WTC11 (cell line): ENCODE measurements around the gene SOX18. TPM values are rescaled to one million over a fixed set of nuclear protein-coding genes. Genes with fewer than 3 reads are reported as not detected.

Experiments used
- ATAC-seq: fragments of 200-7000 bp; cut with Tn5 transposase; 2 replicates; pipeline ENCODE4 v1.10.0; 2021; ENCODE audit warnings: mild to moderate bottlenecking, moderate library complexity
- CTCF ChIA-PET: fragments of 300-600 bp; sonication (Branson Sonifier 250); formaldehyde crosslinking; loops from one replicate; lab custom pipeline; 2021; ENCODE audit warnings: antibody characterized with exemption; lab: Charles Lee
- POLR2A ChIA-PET: fragments of 350-600 bp; sonication (Branson Sonifier 250); formaldehyde crosslinking; loops from one replicate; lab custom pipeline; 2021; ENCODE audit warnings: antibody characterized with exemption; lab: Charles Lee
- DNase-seq: peaks from one replicate; pipeline ENCODE4 v3.0.0; 2021; ENCODE audit warnings: low spot score
- H3K27ac Mint-ChIP-seq: 2 replicates; pipeline ENCODE4 v1.8.0; 2021; ENCODE audit warnings: mixed read lengths
- H3K27me3 Mint-ChIP-seq: 2 replicates; pipeline ENCODE4 v1.8.0; 2021; ENCODE audit warnings: low read depth, mild to moderate bottlenecking, moderate library complexity, mixed read lengths
- H3K36me3 Mint-ChIP-seq: 2 replicates; pipeline ENCODE4 v1.8.0; 2021; ENCODE audit warnings: mixed read lengths
- H3K4me1 Mint-ChIP-seq: 2 replicates; pipeline ENCODE4 v1.8.0; 2022; ENCODE audit warnings: mixed read lengths
- H3K4me3 Mint-ChIP-seq: 2 replicates; pipeline ENCODE4 v1.8.0; 2021; ENCODE audit warnings: mild to moderate bottlenecking, moderate library complexity, mixed read lengths
- H3K9me3 Mint-ChIP-seq: 2 replicates; pipeline ENCODE4 v1.8.0; 2021; ENCODE audit warnings: mixed read lengths
- CBFB ChIP-seq: sonication (generic); formaldehyde crosslinking; IDR thresholded peaks from 2 replicates; pipeline ENCODE4 v1.8.1; 2022; ENCODE audit warnings: mild to moderate bottlenecking, low read depth, missing genetic modification reagents
- IRF2 ChIP-seq: sonication (generic); formaldehyde crosslinking; IDR thresholded peaks from 2 replicates; pipeline ENCODE4 v1.8.0; 2022; ENCODE audit warnings: low read depth, missing genetic modification reagents, borderline replicate concordance
- NFATC4 ChIP-seq: fragments of 250-450 bp; sonication (Bioruptor Pico); IDR thresholded peaks from 2 replicates; pipeline ENCODE4 v1.9.0; 2021; ENCODE audit warnings: mild to moderate bottlenecking
- NFE2L1 ChIP-seq: sonication (generic); formaldehyde crosslinking; IDR thresholded peaks from 2 replicates; pipeline ENCODE4 v1.8.1; 2023; ENCODE audit warnings: missing genetic modification reagents
- NR2C2 ChIP-seq: sonication (generic); formaldehyde crosslinking; IDR thresholded peaks from 2 replicates; pipeline ENCODE4 v1.8.0; 2022; ENCODE audit warnings: mild to moderate bottlenecking, missing genetic modification reagents
- TCF7 ChIP-seq: sonication (generic); formaldehyde crosslinking; IDR thresholded peaks from 2 replicates; pipeline ENCODE4 v1.8.0; 2022; ENCODE audit warnings: mild to moderate bottlenecking, low read depth, missing genetic modification reagents, moderate library complexity
- ZNF219 ChIP-seq: sonication (generic); formaldehyde crosslinking; IDR thresholded peaks from 2 replicates; pipeline ENCODE4 v1.8.0; 2023; ENCODE audit warnings: missing genetic modification reagents, mild to moderate bottlenecking, borderline replicate concordance
- ZNF317 ChIP-seq: sonication (generic); formaldehyde crosslinking; IDR thresholded peaks from 2 replicates; pipeline ENCODE4 v1.8.1; 2023; ENCODE audit warnings: low read depth, mild to moderate bottlenecking, moderate library complexity, missing genetic modification reagents, borderline replicate concordance
- total RNA-seq: library from RNA; stranded (reverse); gene quantifications from 3 replicates; pipeline ENCODE4 v1.2.3, GENCODE V29; 2021
- TF ChIP-seq, protein P1 (sequence below): fragments of 250-450 bp; sonication (Bioruptor Pico); IDR thresholded peaks from 2 replicates; pipeline ENCODE4 v1.9.0; 2021; ENCODE audit warnings: moderate library complexity, mild to moderate bottlenecking, inconsistent platforms, borderline replicate concordance
- TF ChIP-seq, protein P2 (sequence below): sonication (generic); formaldehyde crosslinking; IDR thresholded peaks from 2 replicates; pipeline ENCODE4 v1.8.0; 2022; ENCODE audit warnings: mild to moderate bottlenecking, missing genetic modification reagents
- TF ChIP-seq, protein P3 (sequence below): fragments of 250-450 bp; sonication (Bioruptor Pico); IDR thresholded peaks from 2 replicates; pipeline ENCODE4 v2.1.2; 2022; ENCODE audit warnings: mild to moderate bottlenecking, moderate library complexity
- TF ChIP-seq, protein P4 (sequence below): sonication (generic); formaldehyde crosslinking; IDR thresholded peaks from 2 replicates; pipeline ENCODE4 v1.8.1; 2023; ENCODE audit warnings: mild to moderate bottlenecking, missing genetic modification reagents
- TF ChIP-seq, protein P5 (sequence below): sonication (generic); formaldehyde crosslinking; IDR thresholded peaks from 2 replicates; pipeline ENCODE4 v1.8.0; 2023; ENCODE audit warnings: missing genetic modification reagents, mild to moderate bottlenecking, borderline replicate concordance

Gene SOX18
- total RNA-seq, 1 experiment from 2014 or later, result 0.81 TPM

DNA sequence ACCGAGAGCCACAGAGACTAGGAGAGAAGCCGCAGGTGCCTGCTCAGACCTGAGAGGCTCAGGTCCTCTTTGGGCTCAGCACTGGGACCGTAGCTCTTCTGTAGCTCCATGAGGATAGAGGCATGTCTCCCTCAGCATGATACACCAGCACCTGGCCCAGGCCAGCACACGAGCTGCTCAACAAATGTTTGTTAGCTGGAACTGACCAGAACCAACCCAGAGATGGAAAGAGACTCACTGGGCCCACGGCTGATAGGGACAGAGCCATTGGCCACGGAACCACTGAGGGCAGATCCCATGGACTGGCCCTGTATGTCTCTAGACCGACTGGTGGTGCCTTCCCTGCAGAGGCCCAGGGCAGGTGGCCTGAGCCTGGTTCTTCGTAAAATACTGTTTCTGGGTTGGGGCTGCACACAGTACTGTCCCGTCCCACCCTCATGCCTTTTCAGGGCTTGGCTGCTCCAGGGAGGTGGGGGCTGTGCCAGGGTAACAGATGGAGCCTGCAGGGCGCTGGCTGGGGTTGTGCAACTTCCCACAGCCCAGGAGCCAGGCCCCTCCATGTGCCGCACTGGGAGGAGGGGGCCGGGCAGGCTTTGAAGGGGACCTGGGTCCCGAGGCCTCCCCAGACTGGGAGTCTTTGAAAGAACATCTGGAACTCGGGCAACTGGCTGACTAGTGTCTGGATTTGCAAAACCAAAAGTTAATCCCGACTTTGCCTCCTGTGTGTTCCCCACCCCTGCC lies 8.2 kb downstream of the SOX18 start:
- Mint-ChIP-seq H3K27me3 (peaks cover 66% of the 10 kb centered on the region), H3K4me1 (peaks cover 36% of the 10 kb centered on the region), H3K4me3 (peak overlapping the region; percentile 62), H3K9me3 (no peaks in the 10 kb centered on the region), H3K36me3 (no peaks in the 10 kb centered on the region), H3K27ac (no peak overlapping the region)
- ChIA-PET CTCF (interaction anchor here (1.1 to 6.1 kb wide), 6 partner anchors 12 to 79 kb away, joined by 3 to 53 read pairs (median 28); partner anchors contain the start of genes PRPF6, SAMD10 and TCEA2), POLR2A (no interaction called here)
- TF ChIP-seq IRF2 (CRISPR knock-in tag), result no peak
- no peak for TF ChIP-seq NFE2L1 (CRISPR knock-in tag)
- no peak for TF ChIP-seq TCF7 (CRISPR knock-in tag)
- TF ChIP-seq ZNF317 (CRISPR knock-in tag), result no peak
- TF ChIP-seq ZNF219 (CRISPR knock-in tag), result no peak
- no peak for TF ChIP-seq NFATC4
- no peak for TF ChIP-seq CBFB (CRISPR knock-in tag)
- TF ChIP-seq, protein P1, sequence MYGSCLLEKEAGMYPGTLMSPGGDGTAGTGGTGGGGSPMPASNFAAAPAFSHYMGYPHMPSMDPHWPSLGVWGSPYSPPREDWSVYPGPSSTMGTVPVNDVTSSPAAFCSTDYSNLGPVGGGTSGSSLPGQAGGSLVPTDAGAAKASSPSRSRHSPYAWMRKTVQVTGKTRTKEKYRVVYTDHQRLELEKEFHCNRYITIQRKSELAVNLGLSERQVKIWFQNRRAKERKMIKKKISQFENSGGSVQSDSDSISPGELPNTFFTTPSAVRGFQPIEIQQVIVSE (CRISPR knock-in tag), result no peak
- TF ChIP-seq, protein P2, sequence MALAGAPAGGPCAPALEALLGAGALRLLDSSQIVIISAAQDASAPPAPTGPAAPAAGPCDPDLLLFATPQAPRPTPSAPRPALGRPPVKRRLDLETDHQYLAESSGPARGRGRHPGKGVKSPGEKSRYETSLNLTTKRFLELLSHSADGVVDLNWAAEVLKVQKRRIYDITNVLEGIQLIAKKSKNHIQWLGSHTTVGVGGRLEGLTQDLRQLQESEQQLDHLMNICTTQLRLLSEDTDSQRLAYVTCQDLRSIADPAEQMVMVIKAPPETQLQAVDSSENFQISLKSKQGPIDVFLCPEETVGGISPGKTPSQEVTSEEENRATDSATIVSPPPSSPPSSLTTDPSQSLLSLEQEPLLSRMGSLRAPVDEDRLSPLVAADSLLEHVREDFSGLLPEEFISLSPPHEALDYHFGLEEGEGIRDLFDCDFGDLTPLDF (CRISPR knock-in tag), result no peak
- TF ChIP-seq, protein P3, sequence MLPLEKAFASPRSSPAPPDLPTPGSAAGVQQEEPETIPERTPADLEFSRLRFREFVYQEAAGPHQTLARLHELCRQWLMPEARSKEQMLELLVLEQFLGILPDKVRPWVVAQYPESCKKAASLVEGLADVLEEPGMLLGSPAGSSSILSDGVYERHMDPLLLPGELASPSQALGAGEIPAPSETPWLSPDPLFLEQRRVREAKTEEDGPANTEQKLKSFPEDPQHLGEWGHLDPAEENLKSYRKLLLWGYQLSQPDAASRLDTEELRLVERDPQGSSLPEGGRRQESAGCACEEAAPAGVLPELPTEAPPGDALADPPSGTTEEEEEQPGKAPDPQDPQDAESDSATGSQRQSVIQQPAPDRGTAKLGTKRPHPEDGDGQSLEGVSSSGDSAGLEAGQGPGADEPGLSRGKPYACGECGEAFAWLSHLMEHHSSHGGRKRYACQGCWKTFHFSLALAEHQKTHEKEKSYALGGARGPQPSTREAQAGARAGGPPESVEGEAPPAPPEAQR (CRISPR knock-in tag), result no peak
- no peak for TF ChIP-seq NR2C2 (CRISPR knock-in tag)
- TF ChIP-seq, protein P4, sequence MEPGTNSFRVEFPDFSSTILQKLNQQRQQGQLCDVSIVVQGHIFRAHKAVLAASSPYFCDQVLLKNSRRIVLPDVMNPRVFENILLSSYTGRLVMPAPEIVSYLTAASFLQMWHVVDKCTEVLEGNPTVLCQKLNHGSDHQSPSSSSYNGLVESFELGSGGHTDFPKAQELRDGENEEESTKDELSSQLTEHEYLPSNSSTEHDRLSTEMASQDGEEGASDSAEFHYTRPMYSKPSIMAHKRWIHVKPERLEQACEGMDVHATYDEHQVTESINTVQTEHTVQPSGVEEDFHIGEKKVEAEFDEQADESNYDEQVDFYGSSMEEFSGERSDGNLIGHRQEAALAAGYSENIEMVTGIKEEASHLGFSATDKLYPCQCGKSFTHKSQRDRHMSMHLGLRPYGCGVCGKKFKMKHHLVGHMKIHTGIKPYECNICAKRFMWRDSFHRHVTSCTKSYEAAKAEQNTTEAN (CRISPR knock-in tag), result no peak
- TF ChIP-seq, protein P5, sequence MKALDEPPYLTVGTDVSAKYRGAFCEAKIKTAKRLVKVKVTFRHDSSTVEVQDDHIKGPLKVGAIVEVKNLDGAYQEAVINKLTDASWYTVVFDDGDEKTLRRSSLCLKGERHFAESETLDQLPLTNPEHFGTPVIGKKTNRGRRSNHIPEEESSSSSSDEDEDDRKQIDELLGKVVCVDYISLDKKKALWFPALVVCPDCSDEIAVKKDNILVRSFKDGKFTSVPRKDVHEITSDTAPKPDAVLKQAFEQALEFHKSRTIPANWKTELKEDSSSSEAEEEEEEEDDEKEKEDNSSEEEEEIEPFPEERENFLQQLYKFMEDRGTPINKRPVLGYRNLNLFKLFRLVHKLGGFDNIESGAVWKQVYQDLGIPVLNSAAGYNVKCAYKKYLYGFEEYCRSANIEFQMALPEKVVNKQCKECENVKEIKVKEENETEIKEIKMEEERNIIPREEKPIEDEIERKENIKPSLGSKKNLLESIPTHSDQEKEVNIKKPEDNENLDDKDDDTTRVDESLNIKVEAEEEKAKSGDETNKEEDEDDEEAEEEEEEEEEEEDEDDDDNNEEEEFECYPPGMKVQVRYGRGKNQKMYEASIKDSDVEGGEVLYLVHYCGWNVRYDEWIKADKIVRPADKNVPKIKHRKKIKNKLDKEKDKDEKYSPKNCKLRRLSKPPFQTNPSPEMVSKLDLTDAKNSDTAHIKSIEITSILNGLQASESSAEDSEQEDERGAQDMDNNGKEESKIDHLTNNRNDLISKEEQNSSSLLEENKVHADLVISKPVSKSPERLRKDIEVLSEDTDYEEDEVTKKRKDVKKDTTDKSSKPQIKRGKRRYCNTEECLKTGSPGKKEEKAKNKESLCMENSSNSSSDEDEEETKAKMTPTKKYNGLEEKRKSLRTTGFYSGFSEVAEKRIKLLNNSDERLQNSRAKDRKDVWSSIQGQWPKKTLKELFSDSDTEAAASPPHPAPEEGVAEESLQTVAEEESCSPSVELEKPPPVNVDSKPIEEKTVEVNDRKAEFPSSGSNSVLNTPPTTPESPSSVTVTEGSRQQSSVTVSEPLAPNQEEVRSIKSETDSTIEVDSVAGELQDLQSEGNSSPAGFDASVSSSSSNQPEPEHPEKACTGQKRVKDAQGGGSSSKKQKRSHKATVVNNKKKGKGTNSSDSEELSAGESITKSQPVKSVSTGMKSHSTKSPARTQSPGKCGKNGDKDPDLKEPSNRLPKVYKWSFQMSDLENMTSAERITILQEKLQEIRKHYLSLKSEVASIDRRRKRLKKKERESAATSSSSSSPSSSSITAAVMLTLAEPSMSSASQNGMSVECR (CRISPR knock-in tag), result no peak
- DNase-seq (no peak), ATAC-seq (no peak)
